Kidney (tissue), 14 donors: ENCODE measurements around the gene ARFRP1. TPM values are rescaled to one million over a fixed set of nuclear protein-coding genes. Genes with fewer than 3 reads are reported as not detected.

Experiments
- DNase-seq, 5 donors: peaks; one replicate each; pipeline ENCODE4 v3.0.0-alpha.2; 2013 to 2020
- FAIRE-seq: peaks from 2 replicates; lab custom pipeline; 2012; peaks lifted over from hg19 to GRCh38; lab: Jason Lieb, UNC
- H3K27ac ChIP-seq, 2 donors: one replicate each; pipeline ENCODE4 v1.7.0; 2013; ENCODE audit warnings: low read depth in 2 of 2, low read length in 2 of 2, inconsistent platforms in 1 of 2
- H3K27me3 ChIP-seq: one replicate; pipeline ENCODE4 v1.7.1; 2013; ENCODE audit warnings: low read length, inconsistent platforms; ENCODE audit not compliant: control insufficient read depth, insufficient read depth
- H3K36me3 ChIP-seq, 3 donors: one replicate each; pipeline versions ENCODE4 v1.7.0 to v1.7.1; 2013; ENCODE audit warnings: low read length in 3 of 3, control low read depth in 1 of 3, inconsistent platforms in 1 of 3; ENCODE audit not compliant: insufficient read depth in 3 of 3, control insufficient read depth in 2 of 3
- H3K4me1 ChIP-seq, 3 donors: one replicate each; pipeline versions ENCODE4 v1.7.0 to v1.7.1; 2013; ENCODE audit warnings: low read length in 3 of 3, inconsistent platforms in 1 of 3, low read depth in 1 of 3; ENCODE audit not compliant: control insufficient read depth in 2 of 3, insufficient read depth in 2 of 3
- H3K4me3 ChIP-seq, 3 donors: one replicate each; pipeline versions ENCODE4 v1.7.0 to v1.8.1; 2013; ENCODE audit warnings: low read length in 3 of 3, control low read depth in 1 of 3, inconsistent platforms in 1 of 3
- H3K9ac ChIP-seq, 3 donors: one replicate each; pipeline versions ENCODE4 v1.7.0 to v1.7.1; 2013; ENCODE audit warnings: low read length in 3 of 3, control low read depth in 1 of 3, inconsistent platforms in 1 of 3
- H3K9me3 ChIP-seq, 3 donors: one replicate each; pipeline versions ENCODE4 v1.7.0 to v1.7.1; 2013; ENCODE audit warnings: low read length in 3 of 3, control low read depth in 1 of 3, inconsistent platforms in 1 of 3; ENCODE audit not compliant: control insufficient read depth in 2 of 3, insufficient read depth in 1 of 3
- intact Hi-C: fragments of 100-400 bp; cut with DNase I; formaldehyde crosslinking; loops from one replicate; pipeline ENCODE4 v1.11.1; 2022
- polyA plus RNA-seq: library from polyadenylated mRNA; stranded (reverse); fragments of 350-450 nt; fragmentation: Illumina TruSeq; extraction: RNeasy Lipid Tissue Mini Kit (QIAGEN cat#74804); gene quantifications from one replicate; pipeline ENCODE4 v1.2.3, GENCODE V29; 2014; ENCODE audit warnings: low read depth, low replicate concordance; ENCODE audit not compliant: insufficient read depth
- total RNA-seq: library from RNA; stranded (reverse); fragmentation: NEBNext Ultra II Directional; extraction: Animal tissue kit (Norgen Biotek cat#: 25700); gene quantifications from one replicate; pipeline ENCODE4 v1.2.1, GENCODE V29; 2021
- TF ChIP-seq, protein P1 (sequence below): IDR thresholded peaks from 3 replicates; pipeline ENCODE4 v1.5.1; 2012; ENCODE audit warnings: mild to moderate bottlenecking, moderate library complexity, borderline replicate concordance; ENCODE audit not compliant: insufficient read depth; ENCODE audit errors: extremely low read depth
- donor health status: control.
- donor health status: control.
- donor health status: control.
- donor health status: control.
- donor health status: control.
- donor health status: DM: yes; HTN: yes; CAD: no.
- donor health status: Normal renal cell carcinoma (clear cell type).

Gene ARFRP1
- total and polyA plus RNA-seq, 2 donors from 2014 or later: 60.6 to 71.2 TPM

DNA sequence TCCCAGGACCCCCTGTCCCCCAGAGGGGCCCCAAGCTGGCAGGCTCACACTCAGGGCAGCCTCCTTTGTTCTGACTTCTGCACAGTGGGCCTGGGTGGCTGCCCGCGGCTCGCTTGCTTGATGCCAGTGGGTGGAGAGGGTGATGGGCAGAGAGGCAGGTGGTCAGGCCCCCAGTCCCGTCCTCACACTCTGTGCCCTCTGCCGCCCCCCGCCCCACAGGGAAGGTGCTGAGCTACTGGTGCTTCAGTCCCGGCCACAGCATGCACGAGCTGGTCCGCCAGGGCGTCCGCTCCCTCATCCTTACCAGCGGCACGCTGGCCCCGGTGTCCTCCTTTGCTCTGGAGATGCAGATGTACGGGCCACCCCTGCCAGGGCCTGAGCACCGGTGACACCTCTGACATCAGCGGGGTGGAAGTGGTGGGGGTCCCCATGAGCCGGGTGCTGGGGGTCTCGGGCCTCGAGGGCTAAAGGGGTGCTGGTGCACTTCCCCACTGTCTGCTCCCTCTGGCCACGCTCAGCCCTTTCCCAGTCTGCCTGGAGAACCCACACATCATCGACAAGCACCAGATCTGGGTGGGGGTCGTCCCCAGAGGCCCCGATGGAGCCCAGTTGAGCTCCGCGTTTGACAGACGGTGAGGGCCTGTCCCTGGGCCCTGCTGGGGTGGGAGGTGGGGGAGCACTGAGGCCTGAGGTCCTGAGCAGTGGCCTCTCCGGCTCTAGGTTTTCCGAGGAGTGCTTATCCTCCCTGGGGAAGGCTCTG, 20.2 kb downstream of the ARFRP1 start:
- H3K4me1 ChIP-seq: peaks cover 0 to 26% (median 5%) of the 10 kb centered on the region in 3 donors

DNA sequence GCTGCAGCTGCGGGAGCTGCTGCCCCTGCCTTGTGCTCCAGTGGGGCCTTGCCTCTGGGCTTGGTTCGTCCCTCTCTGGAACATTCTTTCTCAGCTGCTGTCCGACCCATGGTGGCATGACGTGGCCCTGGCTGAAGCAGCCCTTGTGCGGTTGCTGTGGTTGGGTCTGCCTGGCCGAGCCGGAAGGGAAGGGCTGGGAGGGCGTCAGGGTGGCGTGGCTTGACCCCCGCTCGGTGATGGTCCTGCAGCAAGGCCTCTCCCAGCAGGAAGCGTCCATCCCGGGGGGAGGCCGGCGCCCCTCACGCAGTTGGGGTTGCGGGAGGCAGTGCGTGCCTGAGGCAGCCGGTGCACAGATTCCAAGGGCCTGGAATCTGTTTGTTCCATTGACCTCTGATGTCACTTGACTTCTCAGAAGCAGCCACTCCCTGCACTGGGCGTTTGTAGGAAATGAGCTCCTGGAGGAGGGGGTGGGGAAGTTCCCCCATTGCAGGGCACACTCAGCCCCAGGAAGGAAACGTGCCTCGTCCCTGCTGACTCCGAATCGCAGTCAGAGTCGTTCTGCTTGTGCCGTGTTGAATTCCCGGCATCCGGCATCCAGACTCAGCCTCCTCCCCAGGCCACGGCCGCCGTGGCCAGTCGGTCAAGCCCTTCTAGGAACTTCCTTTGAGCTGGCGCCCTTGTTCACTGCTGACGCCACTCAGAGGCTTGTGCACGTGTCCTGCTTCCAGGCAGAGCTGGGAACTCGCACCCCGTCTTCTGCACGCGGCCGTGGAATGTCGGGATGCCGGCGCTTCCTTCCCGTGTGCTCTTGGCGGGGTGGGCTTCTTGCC, 21.1 kb downstream of the ARFRP1 start:
- no peaks in the 10 kb centered on the region for H3K27me3 ChIP-seq
- H3K4me3 ChIP-seq: no peak overlapping the region
- intact Hi-C loops: no loop called here
- FAIRE-seq (no peak), DNase-seq (peak; percentile 51 to 97 (median 65))
- H3K4me1 ChIP-seq: peaks cover 0 to 31% (median 5%) of the 10 kb centered on the region in 3 donors
- no peaks in the 10 kb centered on the region for H3K9me3 ChIP-seq
- TF ChIP-seq, protein P1, sequence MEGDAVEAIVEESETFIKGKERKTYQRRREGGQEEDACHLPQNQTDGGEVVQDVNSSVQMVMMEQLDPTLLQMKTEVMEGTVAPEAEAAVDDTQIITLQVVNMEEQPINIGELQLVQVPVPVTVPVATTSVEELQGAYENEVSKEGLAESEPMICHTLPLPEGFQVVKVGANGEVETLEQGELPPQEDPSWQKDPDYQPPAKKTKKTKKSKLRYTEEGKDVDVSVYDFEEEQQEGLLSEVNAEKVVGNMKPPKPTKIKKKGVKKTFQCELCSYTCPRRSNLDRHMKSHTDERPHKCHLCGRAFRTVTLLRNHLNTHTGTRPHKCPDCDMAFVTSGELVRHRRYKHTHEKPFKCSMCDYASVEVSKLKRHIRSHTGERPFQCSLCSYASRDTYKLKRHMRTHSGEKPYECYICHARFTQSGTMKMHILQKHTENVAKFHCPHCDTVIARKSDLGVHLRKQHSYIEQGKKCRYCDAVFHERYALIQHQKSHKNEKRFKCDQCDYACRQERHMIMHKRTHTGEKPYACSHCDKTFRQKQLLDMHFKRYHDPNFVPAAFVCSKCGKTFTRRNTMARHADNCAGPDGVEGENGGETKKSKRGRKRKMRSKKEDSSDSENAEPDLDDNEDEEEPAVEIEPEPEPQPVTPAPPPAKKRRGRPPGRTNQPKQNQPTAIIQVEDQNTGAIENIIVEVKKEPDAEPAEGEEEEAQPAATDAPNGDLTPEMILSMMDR: no peak
- H3K36me3 ChIP-seq: no peaks in the 10 kb centered on the region
- peak overlapping the region in 1 of 3 donors; percentile 7 for H3K9ac ChIP-seq
- peak overlapping the region; percentile 92 for H3K27ac ChIP-seq

More for the DNA sequence above, 20.2 kb downstream of the ARFRP1 start:
- H3K9me3 ChIP-seq: no peaks in the 10 kb centered on the region
- H3K27ac ChIP-seq: peak overlapping the region; percentile 92
- no peak overlapping the region for H3K4me3 ChIP-seq
- intact Hi-C loops: no loop called here
- no peak for FAIRE-seq
- no peak overlapping the region for H3K9ac ChIP-seq
- no peaks in the 10 kb centered on the region for H3K36me3 ChIP-seq
- H3K27me3 ChIP-seq: no peaks in the 10 kb centered on the region
- TF ChIP-seq, protein P1: no peak
- peak in 1 of 5 donors; percentile 86 for DNase-seq

DNA sequence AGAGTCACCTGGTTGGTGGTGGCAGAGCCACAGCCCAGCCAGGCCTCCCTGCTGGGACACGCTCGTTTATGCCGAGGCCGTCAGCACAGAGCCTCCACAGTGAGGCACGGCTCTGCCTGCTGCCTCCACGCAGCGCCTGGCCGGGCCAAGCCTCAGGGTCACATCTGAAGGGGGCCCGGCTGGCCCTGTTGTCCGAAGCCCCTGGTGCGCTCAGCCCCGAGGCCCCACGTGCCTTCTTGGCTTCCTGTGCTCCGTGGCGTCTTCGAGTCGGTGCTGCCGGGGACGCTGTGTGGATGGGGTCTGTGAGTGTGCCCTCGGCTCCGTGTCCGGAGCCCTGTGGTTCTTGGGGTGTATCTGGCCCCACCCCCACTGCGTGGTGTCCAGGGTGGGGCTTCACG, 21.7 kb downstream of the ARFRP1 start:
- DNase-seq (no peak), FAIRE-seq (no peak)
- no peaks in the 10 kb centered on the region for H3K36me3 ChIP-seq
- no peaks in the 10 kb centered on the region for H3K9me3 ChIP-seq
- no peak overlapping the region for H3K4me3 ChIP-seq
- TF ChIP-seq, protein P1: no peak
- intact Hi-C loops: no loop called here
- peak overlapping the region in 1 of 3 donors; percentile 7 for H3K9ac ChIP-seq
- H3K27ac ChIP-seq: peak overlapping the region; percentile 92
- H3K27me3 ChIP-seq: no peaks in the 10 kb centered on the region
- H3K4me1 ChIP-seq: peaks cover 0 to 32% (median 5%) of the 10 kb centered on the region in 3 donors
